ENCODE measurements around the gene ZYX. TPM values are rescaled to one million over a fixed set of nuclear protein-coding genes. Genes with fewer than 3 reads are reported as not detected.
"Not testable (repeated sequence)": the region's sequence is repeated elsewhere in the genome, so short reads cannot be mapped to it uniquely, and the experiment has no call there.

ZYX gene
- total RNA-seq, 4 donors from 2014 or later, result 57.5 to 96.9 (median 72.7) TPM

DNA sequence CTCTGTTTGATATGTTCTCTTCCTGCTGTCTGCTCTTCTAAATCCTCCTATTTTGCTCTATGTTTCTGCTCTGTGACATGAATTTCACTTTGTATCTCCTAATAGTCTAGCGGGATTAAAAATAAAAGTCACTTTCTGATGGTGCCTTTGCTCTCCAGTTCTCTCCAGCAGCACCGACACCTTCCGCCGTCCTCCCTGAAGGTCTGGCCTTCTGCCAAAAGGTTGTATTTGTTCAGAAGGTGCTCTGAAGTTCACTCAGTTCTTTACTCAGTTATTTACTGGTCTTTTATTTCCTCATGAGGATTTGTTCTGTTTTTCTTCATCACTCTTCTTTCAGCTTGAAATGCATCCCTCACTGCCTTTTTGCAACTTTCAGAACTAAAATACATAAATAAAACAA, 38.7 kb downstream of the ZYX start:
- Histone ChIP-seq H3K9me3 (no peaks in the 10 kb centered on the region), H3K27ac (no peak overlapping the region), H3K4me1 (no peaks in the 10 kb centered on the region), H3K27me3 (no peaks in the 10 kb centered on the region), H3K36me3 (no peaks in the 10 kb centered on the region), H3K4me3 (no peak overlapping the region)
- 54 to 62% methylated on average over 4 of the region's 4 CpGs for WGBS, 2 donors
- TF ChIP-seq EP300 (IDR thresholded peaks at IDR 0.05) (no peak), POLR2A (IDR thresholded peaks at IDR 0.05) (no peak)
- TF ChIP-seq, protein P1, sequence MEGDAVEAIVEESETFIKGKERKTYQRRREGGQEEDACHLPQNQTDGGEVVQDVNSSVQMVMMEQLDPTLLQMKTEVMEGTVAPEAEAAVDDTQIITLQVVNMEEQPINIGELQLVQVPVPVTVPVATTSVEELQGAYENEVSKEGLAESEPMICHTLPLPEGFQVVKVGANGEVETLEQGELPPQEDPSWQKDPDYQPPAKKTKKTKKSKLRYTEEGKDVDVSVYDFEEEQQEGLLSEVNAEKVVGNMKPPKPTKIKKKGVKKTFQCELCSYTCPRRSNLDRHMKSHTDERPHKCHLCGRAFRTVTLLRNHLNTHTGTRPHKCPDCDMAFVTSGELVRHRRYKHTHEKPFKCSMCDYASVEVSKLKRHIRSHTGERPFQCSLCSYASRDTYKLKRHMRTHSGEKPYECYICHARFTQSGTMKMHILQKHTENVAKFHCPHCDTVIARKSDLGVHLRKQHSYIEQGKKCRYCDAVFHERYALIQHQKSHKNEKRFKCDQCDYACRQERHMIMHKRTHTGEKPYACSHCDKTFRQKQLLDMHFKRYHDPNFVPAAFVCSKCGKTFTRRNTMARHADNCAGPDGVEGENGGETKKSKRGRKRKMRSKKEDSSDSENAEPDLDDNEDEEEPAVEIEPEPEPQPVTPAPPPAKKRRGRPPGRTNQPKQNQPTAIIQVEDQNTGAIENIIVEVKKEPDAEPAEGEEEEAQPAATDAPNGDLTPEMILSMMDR (IDR thresholded peaks at IDR 0.05), result no peak
- DNase-seq (ENCODE audit: low spot score in 2 of 2), result no peak

DNA sequence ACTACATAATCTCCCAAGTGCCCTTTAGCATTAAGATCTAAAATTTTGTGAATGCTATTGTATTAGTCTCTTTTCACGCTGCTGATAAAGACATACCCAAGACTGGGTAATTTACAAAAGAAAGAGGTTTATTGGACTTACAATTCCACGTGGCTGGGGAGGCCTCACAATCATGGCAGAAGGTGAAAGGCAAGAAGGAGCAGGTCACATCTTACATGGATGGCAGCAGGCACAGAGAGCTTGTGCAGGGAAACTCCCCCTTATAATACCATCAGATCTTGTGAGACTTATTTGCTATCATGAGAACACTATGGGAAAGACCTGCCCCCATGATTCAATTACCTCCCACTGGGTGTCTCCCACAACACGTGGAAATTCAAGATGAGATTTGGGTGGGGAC, 39.5 kb downstream of the ZYX start:
- not testable (repeated sequence) for H3K4me3 ChIP-seq; H3K27ac ChIP-seq; H3K9me3 ChIP-seq; H3K4me1 ChIP-seq; DNase-seq (ENCODE audit: low spot score in 2 of 2); H3K36me3 ChIP-seq; H3K27me3 ChIP-seq
- 54% methylated on average over 3 of the region's 3 CpGs for WGBS, 2 donors

GRCh38 chr7:143422033-143422432, 40.9 kb downstream of the ZYX start:
- Histone ChIP-seq H3K27ac (no peak overlapping the region), H3K4me3 (no peak overlapping the region), H3K9me3 (no peaks in the 10 kb centered on the region), H3K27me3 (no peaks in the 10 kb centered on the region), H3K4me1 (no peaks in the 10 kb centered on the region), H3K36me3 (no peaks in the 10 kb centered on the region)
- 86 to 90% methylated on average over 3 of the region's 3 CpGs for WGBS, 2 donors
- DNase-seq (ENCODE audit: low spot score in 2 of 2), result no peak
- no peak for TF ChIP-seq POLR2A (IDR thresholded peaks at IDR 0.05)
- no peak for TF ChIP-seq EP300 (IDR thresholded peaks at IDR 0.05)
- TF ChIP-seq, protein P1 (IDR thresholded peaks at IDR 0.05), result no peak

DNA sequence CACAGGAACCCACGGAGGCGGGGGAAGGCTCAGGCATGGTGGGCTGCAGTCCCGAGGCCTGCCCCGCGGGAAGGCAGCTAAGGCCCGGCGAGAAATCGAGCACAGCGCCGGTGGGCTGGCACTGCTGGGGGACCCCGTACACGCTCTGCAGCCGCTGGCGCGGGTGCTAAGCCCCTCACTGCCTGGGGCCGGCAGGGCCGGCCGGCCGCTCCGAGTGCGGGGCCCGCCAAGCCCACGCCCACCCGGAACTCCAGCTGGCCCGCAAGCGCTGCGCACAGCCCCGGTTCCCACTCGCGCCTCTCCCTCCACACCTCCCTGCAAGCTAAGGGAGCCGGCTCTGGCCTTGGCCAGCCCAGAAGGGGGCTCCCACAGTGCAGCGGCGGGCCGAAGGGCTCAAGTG, 43.3 kb downstream of the ZYX start:
- H3K27me3 ChIP-seq; H3K4me3 ChIP-seq; H3K9me3 ChIP-seq; H3K36me3 ChIP-seq; H3K4me1 ChIP-seq; DNase-seq (ENCODE audit: low spot score in 2 of 2); H3K27ac ChIP-seq: not testable (repeated sequence)
- 92 to 98% methylated on average over 13 to 32 of the region's 34 CpGs for WGBS, 2 donors

- H3K4me3 ChIP-seq, result no peak overlapping the region
- DNase-seq (ENCODE audit: low spot score in 2 of 2), result no peak
- no peak overlapping the region for H3K27ac ChIP-seq
- H3K9me3 ChIP-seq, result no peaks in the 10 kb centered on the region
- H3K4me1 ChIP-seq, result no peaks in the 10 kb centered on the region
- TF ChIP-seq EP300 (IDR thresholded peaks at IDR 0.05), result no peak
- TF ChIP-seq POLR2A (IDR thresholded peaks at IDR 0.05), result no peak
- TF ChIP-seq, protein P1 (IDR thresholded peaks at IDR 0.05), result no peak
- 92 to 93% methylated on average over 2 of the region's 2 CpGs for WGBS, 2 donors
- no peaks in the 10 kb centered on the region for H3K36me3 ChIP-seq
- H3K27me3 ChIP-seq, result no peaks in the 10 kb centered on the region
Measured at GRCh38 chr7:143426479-143427142, 45.5 kb downstream of the ZYX start.

DNA sequence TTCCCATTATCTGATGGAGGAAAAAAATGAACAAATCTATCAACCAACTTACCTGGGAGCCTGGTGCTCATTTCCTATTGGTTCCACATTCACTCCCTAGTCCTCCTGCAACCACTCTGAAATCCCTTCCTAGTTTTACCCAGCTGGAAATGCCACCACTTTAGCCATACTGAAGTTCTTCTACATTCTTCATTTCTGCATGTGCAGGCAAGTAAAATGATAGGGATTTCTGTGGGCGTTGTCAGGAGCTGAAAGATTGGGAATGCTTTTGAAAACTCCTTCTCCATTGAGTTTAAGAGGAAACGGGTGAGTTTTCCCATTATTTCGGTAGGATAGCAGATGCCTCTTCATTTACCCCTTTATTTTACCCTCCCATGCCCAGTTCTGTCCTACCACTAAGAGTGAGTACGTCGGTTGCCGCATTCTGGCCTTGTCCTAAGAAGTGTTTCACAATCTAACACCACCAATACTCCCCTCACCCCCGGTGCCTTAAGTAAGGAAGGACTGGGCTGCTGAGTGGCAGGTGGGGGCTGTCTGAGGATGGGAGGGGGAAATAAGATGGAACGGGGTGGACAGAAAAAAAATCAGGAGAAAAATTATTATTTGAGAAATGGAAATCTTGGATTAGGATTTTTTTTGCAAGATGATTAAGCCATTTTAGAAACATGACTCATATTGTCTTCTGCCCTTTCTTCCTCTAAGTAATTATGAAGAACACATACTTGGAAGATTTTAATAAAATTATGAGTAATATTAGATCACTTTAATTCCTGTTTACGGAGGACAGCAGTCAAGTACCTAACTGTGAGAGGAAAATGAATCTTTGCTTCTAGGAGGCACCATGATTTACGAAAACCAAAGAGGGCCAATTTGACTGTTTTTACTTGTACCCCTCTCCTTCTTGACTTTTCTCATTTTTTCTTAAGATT, 48.9 kb downstream of the ZYX start:
- no peaks in the 10 kb centered on the region for H3K4me1 ChIP-seq
- no peaks in the 10 kb centered on the region for H3K36me3 ChIP-seq
- WGBS, 2 donors, result 77 to 83% methylated on average over 10 of the region's 10 CpGs
- no peaks in the 10 kb centered on the region for H3K27me3 ChIP-seq
- H3K27ac ChIP-seq, result no peak overlapping the region
- no peak for DNase-seq (ENCODE audit: low spot score in 2 of 2)
- H3K4me3 ChIP-seq, result no peak overlapping the region
- TF ChIP-seq, protein P1 (IDR thresholded peaks at IDR 0.05), result no peak
- TF ChIP-seq POLR2A (IDR thresholded peaks at IDR 0.05) (no peak), EP300 (IDR thresholded peaks at IDR 0.05) (no peak)
- H3K9me3 ChIP-seq, result no peaks in the 10 kb centered on the region

All from tibial nerve (tissue), 4 donors.